SK-N-SH treated with all-trans-retinoic acid at 6 μM for 48 hours (cell line): ENCODE results near the gene FBXO31.

Experiments used
- ARNTL ChIP-seq: fragments of 450-650 bp; formaldehyde crosslinking; IDR thresholded peaks from 2 replicates; pipeline ENCODE4 v1.5.0; 2020; ENCODE audit warnings: low read depth, mild to moderate bottlenecking, moderate library complexity, borderline replicate concordance
- GLIS3 ChIP-seq: fragments of 250-450 bp; sonication (Bioruptor Pico); IDR thresholded peaks from 2 replicates; pipeline ENCODE4 v1.5.0; 2020; ENCODE audit warnings: mild to moderate bottlenecking, moderate library complexity
- OSR1 ChIP-seq: fragments of 250-450 bp; sonication (Bioruptor Pico); IDR thresholded peaks from 2 replicates; pipeline ENCODE4 v1.8.0; 2022; ENCODE audit warnings: moderate library complexity, mild to moderate bottlenecking, inconsistent platforms
- RARB ChIP-seq: fragments of 250-450 bp; sonication (Bioruptor Pico); IDR thresholded peaks from 2 replicates; pipeline ENCODE4 v1.8.0; 2021; ENCODE audit warnings: mild to moderate bottlenecking, moderate library complexity
- TCF4 ChIP-seq: fragments of 250-450 bp; sonication (Bioruptor Pico); IDR thresholded peaks from 2 replicates; pipeline ENCODE4 v1.8.0; 2021; ENCODE audit warnings: mild to moderate bottlenecking, moderate library complexity, borderline replicate concordance
- ZC3H10 ChIP-seq: fragments of 250-450 bp; sonication (Bioruptor Pico); IDR thresholded peaks from 2 replicates; pipeline ENCODE4 v1.5.1; 2021; ENCODE audit warnings: mild to moderate bottlenecking, moderate library complexity
- ZFP3 ChIP-seq: fragments of 250-450 bp; sonication (Bioruptor Pico); IDR thresholded peaks from 2 replicates; pipeline ENCODE4 v1.5.0; 2020; ENCODE audit warnings: mild to moderate bottlenecking, moderate library complexity
- ZNF70 ChIP-seq: fragments of 450-650 bp; formaldehyde crosslinking; IDR thresholded peaks from 2 replicates; pipeline ENCODE4 v1.5.0; 2020; ENCODE audit warnings: mild to moderate bottlenecking, moderate library complexity
- ZNF8 ChIP-seq: fragments of 450-650 bp; formaldehyde crosslinking; IDR thresholded peaks from 2 replicates; pipeline ENCODE4 v1.5.0; 2020; ENCODE audit warnings: mild to moderate bottlenecking, moderate library complexity
- TF ChIP-seq, protein P1 (sequence below): fragments of 250-450 bp; sonication (Bioruptor Pico); IDR thresholded peaks from 2 replicates; pipeline ENCODE4 v1.8.0; 2020; ENCODE audit warnings: mild to moderate bottlenecking, moderate library complexity, borderline replicate concordance
- TF ChIP-seq, protein P2 (sequence below): fragments of 250-450 bp; sonication (Bioruptor Pico); IDR thresholded peaks from 2 replicates; pipeline ENCODE4 v1.8.0; 2021; ENCODE audit warnings: low read depth, mild to moderate bottlenecking, moderate library complexity, borderline replicate concordance
- TF ChIP-seq, protein P3 (sequence below): fragments of 250-450 bp; sonication (Bioruptor Pico); IDR thresholded peaks from 2 replicates; pipeline ENCODE4 v1.5.0; 2020; ENCODE audit warnings: mild to moderate bottlenecking, moderate library complexity
- TF ChIP-seq, protein P4 (sequence below): fragments of 250-450 bp; sonication (Bioruptor Pico); IDR thresholded peaks from 2 replicates; pipeline ENCODE4 v1.5.1; 2020; ENCODE audit warnings: low read depth, mild to moderate bottlenecking, moderate library complexity
- TF ChIP-seq, protein P5 (sequence below): fragments of 250-450 bp; sonication (Bioruptor Pico); IDR thresholded peaks from 2 replicates; pipeline ENCODE4 v1.5.1; 2021; ENCODE audit warnings: mild to moderate bottlenecking, moderate library complexity

DNA sequence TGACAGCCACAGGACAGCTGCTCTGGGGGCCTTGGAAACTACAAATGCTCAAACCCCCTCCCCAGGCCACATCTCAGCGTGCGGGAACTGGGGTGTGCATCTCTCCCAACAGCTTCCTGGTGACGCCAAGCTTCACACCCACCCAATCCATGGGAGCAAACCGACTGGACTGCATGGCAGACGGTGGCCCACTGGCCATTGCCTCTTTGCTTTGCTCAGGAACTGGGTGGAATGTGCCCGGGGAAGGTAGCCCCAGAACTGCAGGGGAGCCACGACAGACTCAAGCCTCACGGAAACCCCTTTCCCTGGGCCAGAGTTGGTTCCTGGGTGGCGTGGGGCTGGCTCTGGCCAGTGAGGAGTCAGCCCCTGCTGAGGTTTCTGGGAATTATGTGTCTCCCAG is 61.2 kb downstream of the FBXO31 start:
- TF ChIP-seq, protein P1, sequence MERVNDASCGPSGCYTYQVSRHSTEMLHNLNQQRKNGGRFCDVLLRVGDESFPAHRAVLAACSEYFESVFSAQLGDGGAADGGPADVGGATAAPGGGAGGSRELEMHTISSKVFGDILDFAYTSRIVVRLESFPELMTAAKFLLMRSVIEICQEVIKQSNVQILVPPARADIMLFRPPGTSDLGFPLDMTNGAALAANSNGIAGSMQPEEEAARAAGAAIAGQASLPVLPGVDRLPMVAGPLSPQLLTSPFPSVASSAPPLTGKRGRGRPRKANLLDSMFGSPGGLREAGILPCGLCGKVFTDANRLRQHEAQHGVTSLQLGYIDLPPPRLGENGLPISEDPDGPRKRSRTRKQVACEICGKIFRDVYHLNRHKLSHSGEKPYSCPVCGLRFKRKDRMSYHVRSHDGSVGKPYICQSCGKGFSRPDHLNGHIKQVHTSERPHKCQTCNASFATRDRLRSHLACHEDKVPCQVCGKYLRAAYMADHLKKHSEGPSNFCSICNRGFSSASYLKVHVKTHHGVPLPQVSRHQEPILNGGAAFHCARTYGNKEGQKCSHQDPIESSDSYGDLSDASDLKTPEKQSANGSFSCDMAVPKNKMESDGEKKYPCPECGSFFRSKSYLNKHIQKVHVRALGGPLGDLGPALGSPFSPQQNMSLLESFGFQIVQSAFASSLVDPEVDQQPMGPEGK (CRISPR knock-in tag): no peak
- TF ChIP-seq, protein P2, sequence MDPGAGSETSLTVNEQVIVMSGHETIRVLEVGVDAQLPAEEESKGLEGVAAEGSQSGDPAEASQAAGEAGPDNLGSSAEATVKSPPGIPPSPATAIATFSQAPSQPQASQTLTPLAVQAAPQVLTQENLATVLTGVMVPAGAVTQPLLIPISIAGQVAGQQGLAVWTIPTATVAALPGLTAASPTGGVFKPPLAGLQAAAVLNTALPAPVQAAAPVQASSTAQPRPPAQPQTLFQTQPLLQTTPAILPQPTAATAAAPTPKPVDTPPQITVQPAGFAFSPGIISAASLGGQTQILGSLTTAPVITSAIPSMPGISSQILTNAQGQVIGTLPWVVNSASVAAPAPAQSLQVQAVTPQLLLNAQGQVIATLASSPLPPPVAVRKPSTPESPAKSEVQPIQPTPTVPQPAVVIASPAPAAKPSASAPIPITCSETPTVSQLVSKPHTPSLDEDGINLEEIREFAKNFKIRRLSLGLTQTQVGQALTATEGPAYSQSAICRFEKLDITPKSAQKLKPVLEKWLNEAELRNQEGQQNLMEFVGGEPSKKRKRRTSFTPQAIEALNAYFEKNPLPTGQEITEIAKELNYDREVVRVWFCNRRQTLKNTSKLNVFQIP: no peak
- TF ChIP-seq, protein P3, sequence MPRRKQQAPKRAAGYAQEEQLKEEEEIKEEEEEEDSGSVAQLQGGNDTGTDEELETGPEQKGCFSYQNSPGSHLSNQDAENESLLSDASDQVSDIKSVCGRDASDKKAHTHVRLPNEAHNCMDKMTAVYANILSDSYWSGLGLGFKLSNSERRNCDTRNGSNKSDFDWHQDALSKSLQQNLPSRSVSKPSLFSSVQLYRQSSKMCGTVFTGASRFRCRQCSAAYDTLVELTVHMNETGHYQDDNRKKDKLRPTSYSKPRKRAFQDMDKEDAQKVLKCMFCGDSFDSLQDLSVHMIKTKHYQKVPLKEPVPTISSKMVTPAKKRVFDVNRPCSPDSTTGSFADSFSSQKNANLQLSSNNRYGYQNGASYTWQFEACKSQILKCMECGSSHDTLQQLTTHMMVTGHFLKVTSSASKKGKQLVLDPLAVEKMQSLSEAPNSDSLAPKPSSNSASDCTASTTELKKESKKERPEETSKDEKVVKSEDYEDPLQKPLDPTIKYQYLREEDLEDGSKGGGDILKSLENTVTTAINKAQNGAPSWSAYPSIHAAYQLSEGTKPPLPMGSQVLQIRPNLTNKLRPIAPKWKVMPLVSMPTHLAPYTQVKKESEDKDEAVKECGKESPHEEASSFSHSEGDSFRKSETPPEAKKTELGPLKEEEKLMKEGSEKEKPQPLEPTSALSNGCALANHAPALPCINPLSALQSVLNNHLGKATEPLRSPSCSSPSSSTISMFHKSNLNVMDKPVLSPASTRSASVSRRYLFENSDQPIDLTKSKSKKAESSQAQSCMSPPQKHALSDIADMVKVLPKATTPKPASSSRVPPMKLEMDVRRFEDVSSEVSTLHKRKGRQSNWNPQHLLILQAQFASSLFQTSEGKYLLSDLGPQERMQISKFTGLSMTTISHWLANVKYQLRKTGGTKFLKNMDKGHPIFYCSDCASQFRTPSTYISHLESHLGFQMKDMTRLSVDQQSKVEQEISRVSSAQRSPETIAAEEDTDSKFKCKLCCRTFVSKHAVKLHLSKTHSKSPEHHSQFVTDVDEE (CRISPR knock-in tag): no peak
- TF ChIP-seq ZC3H10 (CRISPR knock-in tag) (no peak), ZNF70 (CRISPR knock-in tag) (no peak), RARB (CRISPR knock-in tag) (no peak), OSR1 (CRISPR knock-in tag) (no peak), ZFP3 (no peak), GLIS3 (CRISPR knock-in tag) (no peak), TCF4 (CRISPR knock-in tag) (no peak), ARNTL (CRISPR knock-in tag) (no peak), ZNF8 (no peak)
- TF ChIP-seq, protein P4, sequence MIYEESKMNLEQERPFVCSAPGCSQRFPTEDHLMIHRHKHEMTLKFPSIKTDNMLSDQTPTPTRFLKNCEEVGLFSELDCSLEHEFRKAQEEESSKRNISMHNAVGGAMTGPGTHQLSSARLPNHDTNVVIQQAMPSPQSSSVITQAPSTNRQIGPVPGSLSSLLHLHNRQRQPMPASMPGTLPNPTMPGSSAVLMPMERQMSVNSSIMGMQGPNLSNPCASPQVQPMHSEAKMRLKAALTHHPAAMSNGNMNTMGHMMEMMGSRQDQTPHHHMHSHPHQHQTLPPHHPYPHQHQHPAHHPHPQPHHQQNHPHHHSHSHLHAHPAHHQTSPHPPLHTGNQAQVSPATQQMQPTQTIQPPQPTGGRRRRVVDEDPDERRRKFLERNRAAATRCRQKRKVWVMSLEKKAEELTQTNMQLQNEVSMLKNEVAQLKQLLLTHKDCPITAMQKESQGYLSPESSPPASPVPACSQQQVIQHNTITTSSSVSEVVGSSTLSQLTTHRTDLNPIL (CRISPR knock-in tag): no peak
- TF ChIP-seq, protein P5, sequence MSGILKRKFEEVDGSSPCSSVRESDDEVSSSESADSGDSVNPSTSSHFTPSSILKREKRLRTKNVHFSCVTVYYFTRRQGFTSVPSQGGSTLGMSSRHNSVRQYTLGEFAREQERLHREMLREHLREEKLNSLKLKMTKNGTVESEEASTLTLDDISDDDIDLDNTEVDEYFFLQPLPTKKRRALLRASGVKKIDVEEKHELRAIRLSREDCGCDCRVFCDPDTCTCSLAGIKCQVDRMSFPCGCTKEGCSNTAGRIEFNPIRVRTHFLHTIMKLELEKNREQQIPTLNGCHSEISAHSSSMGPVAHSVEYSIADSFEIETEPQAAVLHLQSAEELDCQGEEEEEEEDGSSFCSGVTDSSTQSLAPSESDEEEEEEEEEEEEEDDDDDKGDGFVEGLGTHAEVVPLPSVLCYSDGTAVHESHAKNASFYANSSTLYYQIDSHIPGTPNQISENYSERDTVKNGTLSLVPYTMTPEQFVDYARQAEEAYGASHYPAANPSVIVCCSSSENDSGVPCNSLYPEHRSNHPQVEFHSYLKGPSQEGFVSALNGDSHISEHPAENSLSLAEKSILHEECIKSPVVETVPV (CRISPR knock-in tag): no peak
